M059J (cell line): ENCODE results near the gene RGSL1. TPM values are rescaled to one million over a fixed set of nuclear protein-coding genes. Genes with fewer than 3 reads are reported as not detected.

ENCODE experiments used
- DNase-seq: peaks from one replicate; pipeline ENCODE4 v3.0.0-alpha.2; 2012; ENCODE audit warnings: low read depth
- total RNA-seq: library from RNA; depleted of rRNA; stranded (reverse); fragments of >200 nt; shearing (Covaris generic); gene quantifications from 2 replicates; pipeline ENCODE4 v1.2.3, GENCODE V29; 2014

RGSL1 gene
- total RNA-seq, 1 experiment from 2014 or later, result not detected

DNA sequence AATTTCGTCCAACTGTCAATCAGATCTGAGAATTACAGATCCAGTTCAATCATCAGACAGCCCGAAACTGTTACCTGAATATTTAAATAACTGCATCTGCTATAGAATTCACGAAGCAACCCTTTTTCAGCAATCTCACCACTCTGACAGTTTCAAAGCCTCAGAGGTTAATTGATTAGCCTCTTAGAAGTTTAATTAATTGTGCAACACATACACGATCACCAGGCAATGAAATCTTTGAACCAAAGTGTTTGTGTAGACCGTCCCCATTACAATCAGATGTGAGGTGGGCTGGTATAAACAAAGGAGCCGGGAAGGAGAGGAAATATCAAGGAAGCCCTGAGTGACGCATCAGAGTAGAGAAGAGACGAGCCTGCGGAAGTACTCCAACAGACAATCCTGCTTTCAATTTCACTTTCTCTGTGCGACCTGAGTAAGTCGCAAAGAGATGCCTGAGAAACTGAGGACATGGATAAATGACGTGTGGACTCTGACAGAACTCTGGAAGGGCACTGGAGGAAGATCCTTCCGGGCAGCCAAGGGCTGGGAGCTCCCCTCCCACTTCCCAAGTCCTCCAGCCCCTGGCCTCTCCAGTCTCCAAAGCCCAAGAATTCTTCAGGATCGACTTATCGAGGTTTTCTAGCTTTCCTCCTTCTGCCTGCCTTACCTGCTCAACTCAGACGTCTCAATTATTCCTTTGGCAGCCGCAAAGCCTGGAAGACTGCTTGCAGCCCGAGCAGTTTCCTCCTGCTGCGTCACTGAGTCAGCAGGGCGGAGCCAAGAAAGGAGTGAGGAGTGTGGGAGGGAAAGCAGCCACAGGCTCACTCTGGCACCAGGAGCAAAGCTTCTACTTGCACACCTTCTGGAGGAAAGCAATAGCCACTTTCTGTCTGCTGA, 138.8 kb downstream of the RGSL1 start, which contains the start of gene RNASEL:
RNASEL (minus strand) TSS at position 757 of the 897 bp plus-strand sequence. CDS start 2,450 bp downstream, outside the sequence.
- peak; percentile 88 for DNase-seq

DNA sequence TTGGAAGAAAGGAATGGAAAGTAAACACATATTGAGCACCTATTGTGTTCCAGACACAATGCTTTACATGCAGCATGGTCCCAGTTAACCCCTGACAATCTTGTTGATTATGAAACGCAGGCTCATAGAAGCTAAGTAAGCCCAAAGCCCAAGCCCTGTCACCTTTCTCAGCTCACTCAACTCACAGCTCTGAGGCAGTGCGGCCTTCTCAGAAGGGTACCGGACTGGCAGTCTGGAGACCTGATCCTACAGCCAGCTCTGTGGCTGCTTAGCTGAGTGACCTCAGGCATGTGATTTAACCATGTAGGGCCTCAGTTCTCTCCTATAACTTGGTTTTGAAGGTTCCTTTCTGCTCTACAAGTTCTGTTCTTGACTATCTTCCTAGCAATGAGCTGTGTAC, 139.6 kb downstream of the RGSL1 start:
- no peak for DNase-seq

GRCh38 chr1:182589931-182590330, 140.0 kb downstream of the RGSL1 start:
- DNase-seq, result no peak

DNA sequence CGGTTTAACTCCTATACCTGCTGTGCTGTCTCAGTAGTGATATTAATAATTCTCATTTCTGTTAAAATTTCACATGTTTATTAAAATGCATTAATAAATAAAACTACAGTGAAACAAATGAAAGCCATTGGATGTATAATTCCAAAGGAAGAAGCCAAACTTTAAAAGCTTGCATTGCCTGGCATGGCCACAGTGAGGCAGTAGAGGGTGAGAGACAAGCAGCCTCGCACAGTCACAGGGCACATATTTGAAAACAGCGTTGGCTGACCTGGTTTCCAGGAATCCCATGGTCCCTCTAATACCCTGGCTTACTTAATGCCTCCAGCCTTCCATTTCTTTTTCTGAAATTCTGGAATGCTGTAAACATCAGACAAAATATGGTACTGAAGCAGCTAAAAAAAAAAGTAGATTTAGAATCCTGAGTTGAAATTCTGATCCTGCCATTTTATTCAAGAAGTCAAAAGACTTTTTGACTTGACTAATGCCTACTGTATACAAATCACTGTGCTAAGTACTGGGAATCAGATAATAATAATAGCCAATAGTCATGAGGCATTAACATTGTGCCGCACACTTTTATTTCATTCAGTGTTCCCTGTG, 145.8 kb downstream of the RGSL1 start:
- DNase-seq, result peak; percentile 48

DNA sequence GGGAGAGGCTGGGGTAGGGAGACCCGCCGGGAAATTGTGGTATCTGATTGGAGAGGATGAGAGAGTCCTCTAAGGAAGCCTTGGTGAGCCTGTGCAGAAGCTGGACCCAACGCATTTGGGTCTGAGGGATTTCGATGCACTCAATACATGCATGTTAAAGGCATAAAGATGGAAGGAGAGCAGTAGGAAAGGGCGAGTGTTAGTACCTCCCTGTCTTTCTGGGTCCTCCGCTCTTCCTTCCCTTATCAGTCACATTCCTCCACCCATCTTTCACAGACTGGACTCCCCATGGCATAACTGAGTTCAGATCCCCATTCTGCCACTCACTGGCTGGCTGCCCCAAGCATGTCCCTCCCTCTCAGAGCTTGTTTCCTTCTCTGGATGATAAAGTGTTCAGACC, 147.0 kb downstream of the RGSL1 start:
- DNase-seq, result no peak

- no peak for DNase-seq
These were observed 148.3 kb downstream of the RGSL1 start for GRCh38 chr1:182598296-182598695.

DNA sequence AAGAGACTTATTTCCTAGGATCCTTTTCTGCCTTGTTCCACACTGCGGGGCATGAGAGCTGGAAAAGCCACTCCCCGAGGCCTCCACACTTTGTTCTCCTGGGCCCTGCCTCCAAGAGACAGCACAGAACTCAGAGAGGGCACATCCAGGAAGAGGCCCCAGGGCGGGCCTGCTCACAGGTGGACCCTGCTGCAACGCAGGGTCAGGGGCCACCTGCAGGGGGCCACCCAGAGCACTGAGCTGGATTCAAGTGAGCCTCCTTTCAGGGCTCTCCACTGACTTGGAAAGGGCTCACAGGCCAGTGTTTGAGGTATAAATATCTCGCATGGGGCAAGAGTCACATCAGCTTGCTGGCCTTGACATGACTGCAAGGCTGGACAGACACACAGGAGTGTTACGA, 149.4 kb downstream of the RGSL1 start:
- DNase-seq, result no peak

GRCh38 chr1:182600036-182600713, 150.2 kb downstream of the RGSL1 start:
- no peak for DNase-seq

GRCh38 chr1:182600745-182601415, 150.9 kb downstream of the RGSL1 start:
- no peak for DNase-seq

GRCh38 chr1:182601416-182601786, 151.5 kb downstream of the RGSL1 start:
- peak; percentile 76 for DNase-seq

DNA sequence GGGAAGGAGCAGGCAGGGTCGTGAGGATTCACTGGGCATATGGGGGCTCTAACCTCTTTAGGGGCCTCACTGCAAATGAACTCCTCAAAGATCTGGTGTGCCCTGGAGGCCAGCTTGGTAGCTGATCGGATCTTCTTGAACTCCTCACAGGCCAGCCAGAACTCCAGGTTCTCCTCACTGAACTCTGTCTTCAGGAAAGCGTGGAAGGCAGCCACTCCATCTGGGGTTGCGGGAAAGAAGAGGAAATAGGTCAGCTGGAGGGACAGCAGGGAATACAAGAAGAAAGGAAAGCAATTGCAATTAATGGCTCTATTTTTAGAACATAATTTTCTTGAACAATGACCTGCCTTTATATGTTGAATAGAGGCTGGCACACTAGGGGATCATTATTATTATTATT, 152.0 kb downstream of the RGSL1 start:
- DNase-seq, result no peak

- no peak for DNase-seq
These were observed 153.1 kb downstream of the RGSL1 start for GRCh38 chr1:182602935-182603645.

- no peak for DNase-seq
These were observed 153.8 kb downstream of the RGSL1 start for GRCh38 chr1:182603646-182604174.

DNA sequence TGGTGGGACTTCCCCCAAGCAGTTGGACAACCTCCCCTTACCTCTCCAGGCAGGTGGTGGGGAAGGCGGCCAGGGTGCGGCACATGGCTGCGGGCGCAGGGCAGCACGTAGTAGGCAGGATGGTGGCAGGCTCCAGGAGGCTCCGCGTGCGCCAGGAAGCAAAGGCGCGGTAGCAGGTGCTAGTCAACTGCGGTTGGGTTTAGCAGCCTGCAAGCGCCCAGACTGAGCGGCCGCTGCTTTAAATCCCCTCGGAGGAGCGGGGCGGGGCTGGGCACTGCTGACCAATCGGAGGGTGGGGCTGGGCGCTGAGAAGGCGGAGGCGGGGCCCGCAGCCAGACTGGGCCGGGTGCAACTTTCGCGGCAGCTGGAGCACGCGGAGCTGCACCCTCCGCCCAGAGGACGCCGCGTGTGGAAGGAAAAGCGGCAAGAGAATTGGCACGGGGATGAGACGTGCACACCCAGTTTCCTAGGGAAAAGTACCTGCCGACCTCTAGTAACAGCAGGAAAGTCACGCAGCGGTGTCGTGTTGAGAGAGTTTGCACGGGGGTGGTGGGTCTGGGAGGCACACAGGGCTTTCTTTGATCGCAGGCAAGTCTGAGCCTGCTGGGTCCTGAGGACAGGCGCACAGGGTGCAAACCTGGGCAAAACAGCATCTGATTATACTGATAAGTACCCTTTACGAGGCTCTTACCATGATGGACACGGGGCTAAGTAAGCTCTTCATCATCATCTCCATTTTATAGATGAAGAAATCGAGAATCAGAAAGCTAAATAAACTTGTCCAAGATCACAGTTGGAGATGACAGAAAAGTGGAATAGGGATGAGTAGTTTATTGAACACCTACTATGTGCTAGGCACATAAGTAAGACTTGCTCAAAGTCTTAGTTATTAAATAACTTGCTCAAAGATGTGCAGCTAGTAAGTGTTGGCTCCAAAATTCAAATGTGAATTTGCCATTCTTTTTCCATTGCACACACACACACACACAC, 154.5 kb downstream of the RGSL1 start, which contains the start of gene RGS16:
RGS16 (minus strand) TSS at position 215 of the 990 bp plus-strand sequence; CDS start at position 85, 130 bp downstream.
- peak; percentile 62 for DNase-seq

GRCh38 chr1:182607566-182607965, 157.6 kb downstream of the RGSL1 start:
- no peak for DNase-seq

DNA sequence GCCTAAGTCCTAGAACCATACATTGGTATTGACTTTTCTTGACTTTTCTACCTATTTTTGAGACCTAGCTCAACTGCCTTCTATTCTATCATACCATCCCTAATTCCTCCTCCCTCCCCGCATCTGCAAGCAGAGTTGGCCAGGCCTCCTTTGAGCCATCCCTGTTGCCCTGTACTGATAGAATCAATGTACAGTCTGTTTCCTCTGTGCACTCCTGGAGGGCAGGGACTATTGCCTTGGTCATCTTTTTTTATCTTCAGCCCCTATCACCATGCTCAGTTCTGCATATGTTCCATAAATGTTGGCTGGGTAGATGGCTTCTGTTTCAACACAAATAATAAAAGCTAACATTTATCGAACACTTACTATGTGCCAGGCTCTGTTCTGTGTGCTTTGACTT, 158.3 kb downstream of the RGSL1 start:
- no peak for DNase-seq

DNA sequence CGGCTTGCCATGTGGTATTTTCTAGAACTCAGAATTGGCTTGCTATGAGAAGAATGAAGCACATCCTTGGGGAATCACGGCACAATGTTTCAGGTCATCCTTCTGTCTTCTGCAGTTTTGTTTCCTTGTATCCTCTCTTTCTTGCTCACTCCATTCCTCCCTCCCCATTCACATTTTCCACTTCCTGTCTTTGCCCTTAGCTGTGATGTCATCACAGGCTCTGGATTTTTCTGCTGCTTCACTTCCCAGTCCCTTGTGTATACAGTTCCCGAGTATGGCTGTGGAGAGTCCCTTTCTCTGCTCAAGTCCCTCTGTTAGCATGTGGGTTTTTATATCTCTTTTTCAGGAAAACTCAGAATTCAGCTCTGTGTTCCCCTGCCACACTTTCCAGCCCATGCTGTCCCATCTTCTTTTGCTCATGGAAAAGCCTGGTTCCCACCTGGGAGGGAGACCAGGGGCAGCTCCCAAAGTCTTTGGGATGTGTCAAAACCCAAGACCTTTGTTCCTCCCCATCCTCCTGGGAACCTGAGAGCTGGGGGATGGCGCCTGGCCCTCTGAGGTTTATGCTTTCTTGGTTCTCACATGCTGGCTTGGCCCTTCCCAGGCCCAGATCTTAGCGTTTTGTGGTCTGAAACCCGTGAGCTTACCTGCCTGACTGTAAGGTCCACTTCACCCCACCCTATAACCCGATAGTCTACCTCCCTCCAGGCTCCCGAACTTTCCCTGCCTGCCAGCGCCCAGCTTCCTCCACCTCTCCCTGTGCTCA, 159.1 kb downstream of the RGSL1 start:
- peak; percentile 49 for DNase-seq
